HL-60 (cell line): ENCODE measurements around the gene PRODH.
"Not testable (repeated sequence)": the region's sequence is repeated elsewhere in the genome, so short reads cannot be mapped to it uniquely, and the experiment has no call there.

Source experiments
- CTCF ChIP-seq: IDR thresholded peaks from one replicate; pipeline ENCODE4 v1.5.1; 2011; ENCODE audit warnings: low read length, control low read depth, inconsistent platforms; ENCODE audit not compliant: insufficient read depth
- GABPA ChIP-seq: IDR thresholded peaks from 2 replicates; pipeline ENCODE4 v1.6.1; 2012; ENCODE audit warnings: low read depth
- POLR2AphosphoS5 ChIP-seq: IDR thresholded peaks from 2 replicates; pipeline ENCODE4 v1.6.1; 2012; ENCODE audit warnings: low read depth

GRCh38 chr22:18954303-18954989 lies 18.4 kb upstream of the PRODH start:
- not testable (repeated sequence) for TF ChIP-seq GABPA, POLR2AphosphoS5
- peak; percentile 70 for TF ChIP-seq CTCF
